HEK293 (cell line): ENCODE data around the gene PDE4B.

Source experiments
- CTCF ChIA-PET: fragments of 350-600 bp; formaldehyde crosslinking; extraction: SDS; loops from one replicate; lab custom pipeline; 2021; ENCODE audit warnings: antibody characterized with exemption; lab: Yijun Ruan, JAX
- POLR2A ChIA-PET: fragments of 300-600 bp; formaldehyde crosslinking; extraction: SDS; loops from one replicate; lab custom pipeline; 2020; ENCODE audit warnings: antibody characterized with exemption, inconsistent platforms; lab: Yijun Ruan, JAX
- H3K27ac ChIP-seq: fragments of 200-500 bp; sonication (Bioruptor generic); 2 replicates; pipeline ENCODE4 v1.5.1; 2014; ENCODE audit warnings: low read depth, low read length, control low read depth, inconsistent platforms; ENCODE audit errors: extremely low read depth
- H3K36me3 ChIP-seq, 2 experiments: fragments of 200-500 bp in 1 of 2; sonication (Bioruptor generic) in 1 of 2; 1 replicate in 1 of 2; 2 replicates in 1 of 2; pipeline ENCODE4 v1.5.1; 2014 to 2017; ENCODE audit warnings: inconsistent platforms in 2 of 2, low read length in 2 of 2; ENCODE audit not compliant: control insufficient read depth in 2 of 2, insufficient read depth in 1 of 2
- H3K4me1 ChIP-seq: fragments of 200-500 bp; sonication (Bioruptor generic); 2 replicates; pipeline ENCODE4 v1.5.1; 2014; ENCODE audit warnings: mild to moderate bottlenecking, low read length, inconsistent platforms; ENCODE audit not compliant: control insufficient read depth, insufficient read depth
- H3K4me3 ChIP-seq: 2 replicates; pipeline ENCODE4 v1.5.1; 2011; ENCODE audit warnings: low read depth, mild to moderate bottlenecking, control low read depth, low read length, moderate library complexity
- H3K9me3 ChIP-seq: fragments of 200-500 bp; sonication (Bioruptor generic); 2 replicates; pipeline ENCODE4 v1.5.1; 2014; ENCODE audit warnings: low read depth, low read length, inconsistent platforms; ENCODE audit not compliant: control insufficient read depth, insufficient read depth
- BCL11B ChIP-seq: fragments of 450-650 bp; formaldehyde crosslinking; IDR thresholded peaks from 2 replicates; pipeline ENCODE4 v1.5.1; 2016; ENCODE audit warnings: low read depth, missing biosample characterization, missing genetic modification characterization
- EGR2 ChIP-seq: fragments of 450-650 bp; formaldehyde crosslinking; IDR thresholded peaks from 2 replicates; pipeline ENCODE4 v1.5.1; 2016; ENCODE audit warnings: low read depth, missing biosample characterization, missing genetic modification characterization
- GLI4 ChIP-seq: fragments of 450-650 bp; formaldehyde crosslinking; IDR thresholded peaks from 2 replicates; pipeline ENCODE4 v1.5.1; 2016; ENCODE audit warnings: missing biosample characterization, missing genetic modification characterization
- GLIS2 ChIP-seq: fragments of 450-650 bp; formaldehyde crosslinking; IDR thresholded peaks from 2 replicates; pipeline ENCODE4 v1.5.1; 2016; ENCODE audit warnings: missing biosample characterization, missing genetic modification characterization
- SETDB1 ChIP-seq: IDR thresholded peaks from one replicate; pipeline ENCODE4 v1.6.1; 2017; ENCODE audit warnings: mild to moderate bottlenecking, low read length, moderate library complexity, mixed read lengths; ENCODE audit not compliant: insufficient read length
- ZEB2 ChIP-seq: fragments of 450-650 bp; formaldehyde crosslinking; IDR thresholded peaks from 2 replicates; pipeline ENCODE4 v1.5.1; 2016; ENCODE audit warnings: missing biosample characterization, missing genetic modification characterization
- ZFP69B ChIP-seq: fragments of 450-650 bp; formaldehyde crosslinking; IDR thresholded peaks from 2 replicates; pipeline ENCODE4 v1.5.1; 2016; ENCODE audit warnings: missing biosample characterization, missing genetic modification characterization
- ZNF157 ChIP-seq: fragments of 450-650 bp; formaldehyde crosslinking; IDR thresholded peaks from 2 replicates; pipeline ENCODE4 v1.5.1; 2016; ENCODE audit warnings: missing biosample characterization, missing genetic modification characterization
- ZNF19 ChIP-seq: fragments of 450-650 bp; formaldehyde crosslinking; IDR thresholded peaks from 2 replicates; pipeline ENCODE4; 2016; ENCODE audit warnings: missing biosample characterization, missing genetic modification characterization, low read depth
- ZNF214 ChIP-seq: fragments of 450-650 bp; formaldehyde crosslinking; IDR thresholded peaks from 2 replicates; pipeline ENCODE4 v1.5.1; 2017; ENCODE audit warnings: missing biosample characterization, mild to moderate bottlenecking, missing genetic modification characterization, borderline replicate concordance
- ZNF239 ChIP-seq: fragments of 450-650 bp; formaldehyde crosslinking; IDR thresholded peaks from 2 replicates; pipeline ENCODE4 v1.5.1; 2016; ENCODE audit warnings: missing biosample characterization, missing genetic modification characterization
- ZNF341 ChIP-seq: fragments of 450-650 bp; formaldehyde crosslinking; IDR thresholded peaks from 2 replicates; pipeline ENCODE4; 2016; ENCODE audit warnings: low read depth, missing biosample characterization, missing genetic modification characterization
- ZNF350 ChIP-seq: fragments of 450-650 bp; formaldehyde crosslinking; IDR thresholded peaks from 2 replicates; pipeline ENCODE4 v1.5.0; 2017; ENCODE audit warnings: missing biosample characterization, mild to moderate bottlenecking, missing genetic modification characterization
- ZNF366 ChIP-seq: fragments of 450-650 bp; formaldehyde crosslinking; conservative IDR thresholded peaks from 2 replicates; pipeline ENCODE4 v1.5.1; 2016; ENCODE audit warnings: missing biosample characterization, missing genetic modification characterization
- ZNF416 ChIP-seq: fragments of 450-650 bp; formaldehyde crosslinking; IDR thresholded peaks from 2 replicates; pipeline ENCODE4 v1.5.1; 2016; ENCODE audit warnings: missing biosample characterization, missing genetic modification characterization
- ZNF558 ChIP-seq: fragments of 450-650 bp; formaldehyde crosslinking; IDR thresholded peaks from 2 replicates; pipeline ENCODE4 v1.5.1; 2016; ENCODE audit warnings: missing biosample characterization, missing genetic modification characterization
- ZNF561 ChIP-seq: fragments of 450-650 bp; IDR thresholded peaks from 2 replicates; pipeline ENCODE4 v1.5.1; 2018; ENCODE audit warnings: missing biosample characterization, missing genetic modification characterization, borderline replicate concordance
- ZNF600 ChIP-seq: fragments of 450-650 bp; formaldehyde crosslinking; IDR thresholded peaks from 2 replicates; pipeline ENCODE4 v1.5.1; 2016; ENCODE audit warnings: missing biosample characterization, missing genetic modification characterization
- ZNF610 ChIP-seq: fragments of 450-650 bp; formaldehyde crosslinking; IDR thresholded peaks from 2 replicates; pipeline ENCODE4 v1.5.1; 2016; ENCODE audit warnings: missing biosample characterization, missing genetic modification characterization, borderline replicate concordance
- ZNF677 ChIP-seq: fragments of 450-650 bp; IDR thresholded peaks from 2 replicates; pipeline ENCODE4 v1.5.0; 2018; ENCODE audit warnings: missing biosample characterization, mild to moderate bottlenecking, missing genetic modification characterization, moderate library complexity
- ZXDB ChIP-seq: fragments of 450-650 bp; formaldehyde crosslinking; IDR thresholded peaks from 2 replicates; pipeline ENCODE4 v1.5.1; 2016; ENCODE audit warnings: missing biosample characterization, missing genetic modification characterization
- TF ChIP-seq, protein P1 (sequence below): fragments of 450-650 bp; formaldehyde crosslinking; IDR thresholded peaks from 2 replicates; pipeline ENCODE4 v1.5.1; 2016; ENCODE audit warnings: missing biosample characterization, missing genetic modification characterization
- TF ChIP-seq, protein P2 (sequence below): fragments of 450-650 bp; formaldehyde crosslinking; IDR thresholded peaks from 2 replicates; pipeline ENCODE4 v1.5.1; 2016; ENCODE audit warnings: missing biosample characterization, missing genetic modification characterization
- TF ChIP-seq, protein P3 (sequence below): fragments of 450-650 bp; formaldehyde crosslinking; IDR thresholded peaks from 2 replicates; pipeline ENCODE4 v1.5.1; 2016; ENCODE audit warnings: missing biosample characterization, missing genetic modification characterization
- TF ChIP-seq, protein P4 (sequence below): fragments of 450-650 bp; formaldehyde crosslinking; IDR thresholded peaks from 2 replicates; pipeline ENCODE4 v1.5.1; 2016; ENCODE audit warnings: missing biosample characterization, missing genetic modification characterization
- TF ChIP-seq, protein P5 (sequence below): fragments of 450-650 bp; formaldehyde crosslinking; IDR thresholded peaks from 2 replicates; pipeline ENCODE4 v1.5.1; 2017; ENCODE audit warnings: missing biosample characterization, missing genetic modification characterization

PDE4B gene

DNA sequence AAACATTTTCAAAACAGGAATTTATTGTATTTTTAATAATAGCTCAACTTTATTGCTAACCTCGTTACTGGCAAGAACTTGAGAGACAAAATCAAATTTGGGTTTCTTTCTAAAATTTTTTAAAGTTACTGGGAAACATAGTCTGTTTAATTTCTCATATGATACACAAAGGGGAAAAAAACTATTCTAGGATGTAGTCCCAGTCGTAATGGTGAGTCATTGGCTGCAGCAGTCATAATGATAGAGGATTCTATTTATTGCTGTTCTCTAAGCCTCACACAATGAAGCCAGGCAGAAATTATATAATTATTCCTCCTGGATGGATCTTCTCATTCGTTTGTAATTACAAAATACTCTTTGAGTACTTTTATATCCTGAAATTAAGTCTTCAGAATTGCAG lies 414.8 kb downstream of the PDE4B start:
- Histone ChIP-seq H3K27ac (no peak overlapping the region), H3K36me3 (no peaks in the 10 kb centered on the region), H3K9me3 (no peaks in the 10 kb centered on the region), H3K4me1 (no peaks in the 10 kb centered on the region), H3K4me3 (no peak overlapping the region)
- POLR2A ChIA-PET: no interaction called here
- CTCF ChIA-PET: no interaction called here
- TF ChIP-seq, protein P1, sequence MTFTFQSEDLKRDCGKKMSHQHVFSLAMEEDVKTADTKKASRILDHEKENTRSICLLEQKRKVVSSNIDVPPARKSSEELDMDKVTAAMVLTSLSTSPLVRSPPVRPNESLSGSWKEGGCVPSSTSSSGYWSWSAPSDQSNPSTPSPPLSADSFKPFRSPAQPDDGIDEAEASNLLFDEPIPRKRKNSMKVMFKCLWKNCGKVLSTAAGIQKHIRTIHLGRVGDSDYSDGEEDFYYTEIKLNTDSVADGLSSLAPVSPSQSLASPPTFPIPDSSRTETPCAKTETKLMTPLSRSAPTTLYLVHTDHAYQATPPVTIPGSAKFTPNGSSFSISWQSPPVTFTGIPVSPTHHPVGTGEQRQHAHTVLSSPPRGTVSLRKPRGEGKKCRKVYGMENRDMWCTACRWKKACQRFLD (tag by site-specific recombination): no peak
- TF ChIP-seq, protein P2, sequence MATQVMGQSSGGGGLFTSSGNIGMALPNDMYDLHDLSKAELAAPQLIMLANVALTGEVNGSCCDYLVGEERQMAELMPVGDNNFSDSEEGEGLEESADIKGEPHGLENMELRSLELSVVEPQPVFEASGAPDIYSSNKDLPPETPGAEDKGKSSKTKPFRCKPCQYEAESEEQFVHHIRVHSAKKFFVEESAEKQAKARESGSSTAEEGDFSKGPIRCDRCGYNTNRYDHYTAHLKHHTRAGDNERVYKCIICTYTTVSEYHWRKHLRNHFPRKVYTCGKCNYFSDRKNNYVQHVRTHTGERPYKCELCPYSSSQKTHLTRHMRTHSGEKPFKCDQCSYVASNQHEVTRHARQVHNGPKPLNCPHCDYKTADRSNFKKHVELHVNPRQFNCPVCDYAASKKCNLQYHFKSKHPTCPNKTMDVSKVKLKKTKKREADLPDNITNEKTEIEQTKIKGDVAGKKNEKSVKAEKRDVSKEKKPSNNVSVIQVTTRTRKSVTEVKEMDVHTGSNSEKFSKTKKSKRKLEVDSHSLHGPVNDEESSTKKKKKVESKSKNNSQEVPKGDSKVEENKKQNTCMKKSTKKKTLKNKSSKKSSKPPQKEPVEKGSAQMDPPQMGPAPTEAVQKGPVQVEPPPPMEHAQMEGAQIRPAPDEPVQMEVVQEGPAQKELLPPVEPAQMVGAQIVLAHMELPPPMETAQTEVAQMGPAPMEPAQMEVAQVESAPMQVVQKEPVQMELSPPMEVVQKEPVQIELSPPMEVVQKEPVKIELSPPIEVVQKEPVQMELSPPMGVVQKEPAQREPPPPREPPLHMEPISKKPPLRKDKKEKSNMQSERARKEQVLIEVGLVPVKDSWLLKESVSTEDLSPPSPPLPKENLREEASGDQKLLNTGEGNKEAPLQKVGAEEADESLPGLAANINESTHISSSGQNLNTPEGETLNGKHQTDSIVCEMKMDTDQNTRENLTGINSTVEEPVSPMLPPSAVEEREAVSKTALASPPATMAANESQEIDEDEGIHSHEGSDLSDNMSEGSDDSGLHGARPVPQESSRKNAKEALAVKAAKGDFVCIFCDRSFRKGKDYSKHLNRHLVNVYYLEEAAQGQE (tag by site-specific recombination): no peak
- TF ChIP-seq ZFP69B (tag by site-specific recombination) (no peak), ZNF350 (no peak), ZNF600 (no peak), ZNF610 (tag by site-specific recombination) (no peak), ZEB2 (tag by site-specific recombination) (no peak), GLIS2 (tag by site-specific recombination) (no peak), ZXDB (no peak), ZNF558 (tag by site-specific recombination) (no peak), ZNF341 (tag by site-specific recombination) (no peak), ZNF366 (tag by site-specific recombination) (no peak), GLI4 (tag by site-specific recombination) (no peak)
- TF ChIP-seq, protein P3, sequence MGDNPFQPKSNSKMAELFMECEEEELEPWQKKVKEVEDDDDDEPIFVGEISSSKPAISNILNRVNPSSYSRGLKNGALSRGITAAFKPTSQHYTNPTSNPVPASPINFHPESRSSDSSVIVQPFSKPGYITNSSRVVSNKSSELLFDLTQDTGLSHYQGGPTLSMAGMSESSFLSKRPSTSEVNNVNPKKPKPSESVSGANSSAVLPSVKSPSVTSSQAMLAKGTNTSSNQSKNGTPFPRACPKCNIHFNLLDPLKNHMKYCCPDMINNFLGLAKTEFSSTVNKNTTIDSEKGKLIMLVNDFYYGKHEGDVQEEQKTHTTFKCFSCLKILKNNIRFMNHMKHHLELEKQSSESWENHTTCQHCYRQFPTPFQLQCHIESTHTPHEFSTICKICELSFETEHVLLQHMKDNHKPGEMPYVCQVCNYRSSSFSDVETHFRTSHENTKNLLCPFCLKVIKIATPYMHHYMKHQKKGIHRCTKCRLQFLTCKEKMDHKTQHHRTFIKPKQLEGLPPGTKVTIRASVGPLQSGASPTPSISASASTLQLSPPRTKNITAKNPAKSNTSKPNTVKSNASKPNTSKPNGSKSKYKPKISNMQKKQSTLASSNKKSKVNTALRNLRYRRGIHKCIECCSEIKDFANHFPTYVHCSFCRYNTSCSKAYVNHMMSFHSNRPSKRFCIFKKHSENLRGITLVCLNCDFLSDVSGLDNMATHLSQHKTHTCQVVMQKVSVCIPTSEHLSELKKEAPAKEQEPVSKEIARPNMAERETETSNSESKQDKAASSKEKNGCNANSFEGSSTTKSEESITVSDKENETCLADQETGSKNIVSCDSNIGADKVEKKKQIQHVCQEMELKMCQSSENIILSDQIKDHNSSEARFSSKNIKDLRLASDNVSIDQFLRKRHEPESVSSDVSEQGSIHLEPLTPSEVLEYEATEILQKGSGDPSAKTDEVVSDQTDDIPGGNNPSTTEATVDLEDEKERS (tag by site-specific recombination): no peak
- TF ChIP-seq, protein P4, sequence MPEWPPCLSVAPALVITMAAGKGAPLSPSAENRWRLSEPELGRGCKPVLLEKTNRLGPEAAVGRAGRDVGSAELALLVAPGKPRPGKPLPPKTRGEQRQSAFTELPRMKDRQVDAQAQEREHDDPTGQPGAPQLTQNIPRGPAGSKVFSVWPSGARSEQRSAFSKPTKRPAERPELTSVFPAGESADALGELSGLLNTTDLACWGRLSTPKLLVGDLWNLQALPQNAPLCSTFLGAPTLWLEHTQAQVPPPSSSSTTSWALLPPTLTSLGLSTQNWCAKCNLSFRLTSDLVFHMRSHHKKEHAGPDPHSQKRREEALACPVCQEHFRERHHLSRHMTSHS (tag by site-specific recombination): no peak
- TF ChIP-seq, protein P5, sequence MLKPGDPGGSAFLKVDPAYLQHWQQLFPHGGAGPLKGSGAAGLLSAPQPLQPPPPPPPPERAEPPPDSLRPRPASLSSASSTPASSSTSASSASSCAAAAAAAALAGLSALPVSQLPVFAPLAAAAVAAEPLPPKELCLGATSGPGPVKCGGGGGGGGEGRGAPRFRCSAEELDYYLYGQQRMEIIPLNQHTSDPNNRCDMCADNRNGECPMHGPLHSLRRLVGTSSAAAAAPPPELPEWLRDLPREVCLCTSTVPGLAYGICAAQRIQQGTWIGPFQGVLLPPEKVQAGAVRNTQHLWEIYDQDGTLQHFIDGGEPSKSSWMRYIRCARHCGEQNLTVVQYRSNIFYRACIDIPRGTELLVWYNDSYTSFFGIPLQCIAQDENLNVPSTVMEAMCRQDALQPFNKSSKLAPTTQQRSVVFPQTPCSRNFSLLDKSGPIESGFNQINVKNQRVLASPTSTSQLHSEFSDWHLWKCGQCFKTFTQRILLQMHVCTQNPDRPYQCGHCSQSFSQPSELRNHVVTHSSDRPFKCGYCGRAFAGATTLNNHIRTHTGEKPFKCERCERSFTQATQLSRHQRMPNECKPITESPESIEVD: no peak

DNA sequence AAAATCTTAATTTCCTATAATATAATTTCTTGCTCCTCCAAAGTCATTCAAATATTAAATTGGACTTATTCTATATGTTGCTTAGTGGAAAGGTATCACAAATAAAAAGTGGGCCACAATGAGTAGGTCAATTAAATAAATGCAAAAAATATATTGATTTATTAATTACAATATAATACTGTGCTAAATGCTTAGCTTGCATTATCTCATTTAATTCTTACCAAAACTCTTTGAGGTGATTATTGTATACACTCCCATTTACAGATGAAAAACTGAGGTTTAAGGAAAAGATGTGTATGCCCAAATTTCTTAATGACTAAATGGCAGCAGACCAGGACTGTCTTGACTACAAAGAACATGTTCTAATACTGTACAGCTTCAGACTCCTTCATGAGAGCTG lies 415.9 kb downstream of the PDE4B start:
- no peaks in the 10 kb centered on the region for H3K4me1 ChIP-seq
- POLR2A ChIA-PET: no interaction called here
- H3K9me3 ChIP-seq: no peaks in the 10 kb centered on the region
- H3K36me3 ChIP-seq: no peaks in the 10 kb centered on the region
- H3K27ac ChIP-seq: no peak overlapping the region
- CTCF ChIA-PET: interaction anchor here (1.1 kb wide), 1 partner anchor 34 kb away, joined by 6 read pairs; no protein-coding TSS in a partner anchor
- H3K4me3 ChIP-seq: no peak overlapping the region
- no peak for TF ChIP-seq ZNF561
- no peak for TF ChIP-seq ZNF239 (tag by site-specific recombination)
- TF ChIP-seq ZNF350: no peak
- TF ChIP-seq BCL11B (tag by site-specific recombination): no peak
- TF ChIP-seq ZNF416 (tag by site-specific recombination): no peak
- TF ChIP-seq ZNF214 (tag by site-specific recombination): no peak
- no peak for TF ChIP-seq EGR2 (tag by site-specific recombination)
- TF ChIP-seq ZNF677 (tag by site-specific recombination): no peak
- TF ChIP-seq SETDB1: no peak
- TF ChIP-seq ZNF19 (tag by site-specific recombination): no peak
- TF ChIP-seq ZNF157 (tag by site-specific recombination): no peak
